ENCODE measurements around the gene CAST. TPM values are rescaled to one million over a fixed set of nuclear protein-coding genes. Genes with fewer than 3 reads are reported as not detected.

CAST gene
- total RNA-seq, 4 donors from 2014 or later, result 381 to 577 (median 400) TPM

DNA sequence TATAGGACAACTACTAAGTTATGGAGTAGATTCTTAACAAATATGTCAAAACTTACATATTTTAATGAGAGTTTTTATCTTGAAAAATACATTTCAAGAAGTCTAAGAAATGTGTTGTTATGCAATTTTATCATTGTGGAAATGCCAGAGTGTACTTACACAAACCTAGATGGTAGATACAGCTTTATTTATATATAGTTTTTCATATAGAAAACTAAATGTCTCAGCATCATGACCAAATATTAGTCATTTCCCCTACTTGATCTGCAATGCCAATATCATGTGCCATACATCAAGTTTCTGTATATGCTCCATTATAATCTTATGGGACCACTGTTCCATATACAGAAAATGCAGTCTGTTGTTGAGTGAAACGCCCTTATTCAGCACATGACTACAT, 28.7 kb downstream of the CAST start:
- TF ChIP-seq POLR2AphosphoS5 (IDR thresholded peaks at IDR 0.05) (no peak), POLR2A (IDR thresholded peaks at IDR 0.05) (no peak)
- TF ChIP-seq, protein P1, sequence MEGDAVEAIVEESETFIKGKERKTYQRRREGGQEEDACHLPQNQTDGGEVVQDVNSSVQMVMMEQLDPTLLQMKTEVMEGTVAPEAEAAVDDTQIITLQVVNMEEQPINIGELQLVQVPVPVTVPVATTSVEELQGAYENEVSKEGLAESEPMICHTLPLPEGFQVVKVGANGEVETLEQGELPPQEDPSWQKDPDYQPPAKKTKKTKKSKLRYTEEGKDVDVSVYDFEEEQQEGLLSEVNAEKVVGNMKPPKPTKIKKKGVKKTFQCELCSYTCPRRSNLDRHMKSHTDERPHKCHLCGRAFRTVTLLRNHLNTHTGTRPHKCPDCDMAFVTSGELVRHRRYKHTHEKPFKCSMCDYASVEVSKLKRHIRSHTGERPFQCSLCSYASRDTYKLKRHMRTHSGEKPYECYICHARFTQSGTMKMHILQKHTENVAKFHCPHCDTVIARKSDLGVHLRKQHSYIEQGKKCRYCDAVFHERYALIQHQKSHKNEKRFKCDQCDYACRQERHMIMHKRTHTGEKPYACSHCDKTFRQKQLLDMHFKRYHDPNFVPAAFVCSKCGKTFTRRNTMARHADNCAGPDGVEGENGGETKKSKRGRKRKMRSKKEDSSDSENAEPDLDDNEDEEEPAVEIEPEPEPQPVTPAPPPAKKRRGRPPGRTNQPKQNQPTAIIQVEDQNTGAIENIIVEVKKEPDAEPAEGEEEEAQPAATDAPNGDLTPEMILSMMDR (IDR thresholded peaks at IDR 0.05), result no peak
- Histone ChIP-seq H3K36me3 (peaks cover 5% of the 10 kb centered on the region), H3K27me3 (no peaks in the 10 kb centered on the region), H3K9me3 (no peaks in the 10 kb centered on the region), H3K27ac (no peak overlapping the region), H3K4me1 (peaks cover 10% of the 10 kb centered on the region), H3K4me3 (no peak overlapping the region)
- DNase-seq (ENCODE audit: low spot score in 2 of 2), result no peak
- 87% methylated on average over 1 of the region's 1 CpG for WGBS

DNA sequence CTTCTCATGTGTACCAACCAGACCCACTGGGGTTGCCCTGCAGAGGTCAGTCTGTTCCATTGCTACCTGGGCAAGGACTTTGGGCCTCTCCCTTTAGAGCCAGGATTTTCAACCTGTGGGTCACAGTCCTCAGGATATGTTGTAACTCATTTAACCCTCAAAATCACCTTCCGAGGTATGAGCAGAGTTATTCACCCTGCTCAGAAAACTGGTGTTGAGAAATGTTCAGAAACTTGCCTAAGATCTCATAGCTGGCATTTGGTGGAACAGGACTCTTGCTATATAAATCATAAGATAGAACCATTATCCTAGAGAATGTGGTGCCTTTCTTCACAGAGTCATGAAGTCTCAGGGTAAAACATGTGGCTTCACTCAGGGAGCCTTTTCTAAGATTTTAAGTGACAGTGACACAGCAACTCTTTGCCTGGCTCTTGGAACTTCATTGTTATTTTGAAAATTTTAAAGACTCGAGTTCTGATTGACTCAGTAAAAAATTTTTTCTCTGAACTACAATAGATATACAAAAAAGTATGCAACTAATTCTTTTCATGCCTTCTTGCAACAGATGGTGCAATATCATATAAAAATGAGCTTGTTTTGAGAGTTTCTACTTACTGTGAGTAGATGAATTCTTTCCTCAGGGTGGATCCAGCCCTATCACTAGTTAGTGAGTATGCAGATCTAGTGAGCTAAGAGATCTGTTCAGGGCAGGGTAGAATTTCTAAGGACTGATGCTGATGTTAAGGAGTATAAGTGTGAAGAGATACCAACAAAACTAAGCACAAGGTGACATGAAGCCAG, 29.5 kb downstream of the CAST start:
- Histone ChIP-seq H3K4me1 (peaks cover 10% of the 10 kb centered on the region), H3K27me3 (no peaks in the 10 kb centered on the region), H3K9me3 (no peaks in the 10 kb centered on the region), H3K27ac (peak overlapping the region; percentile 54), H3K36me3 (peaks cover 13% of the 10 kb centered on the region), H3K4me3 (no peak overlapping the region)
- DNase-seq (ENCODE audit: low spot score in 2 of 2), result no peak
- no peak for TF ChIP-seq POLR2AphosphoS5 (IDR thresholded peaks at IDR 0.05)
- no peak for TF ChIP-seq POLR2A (IDR thresholded peaks at IDR 0.05)
- TF ChIP-seq EP300 (IDR thresholded peaks at IDR 0.05), result no peak
- TF ChIP-seq, protein P1 (IDR thresholded peaks at IDR 0.05), result no peak
- WGBS, result 65% methylated on average over 2 of the region's 2 CpGs

DNA sequence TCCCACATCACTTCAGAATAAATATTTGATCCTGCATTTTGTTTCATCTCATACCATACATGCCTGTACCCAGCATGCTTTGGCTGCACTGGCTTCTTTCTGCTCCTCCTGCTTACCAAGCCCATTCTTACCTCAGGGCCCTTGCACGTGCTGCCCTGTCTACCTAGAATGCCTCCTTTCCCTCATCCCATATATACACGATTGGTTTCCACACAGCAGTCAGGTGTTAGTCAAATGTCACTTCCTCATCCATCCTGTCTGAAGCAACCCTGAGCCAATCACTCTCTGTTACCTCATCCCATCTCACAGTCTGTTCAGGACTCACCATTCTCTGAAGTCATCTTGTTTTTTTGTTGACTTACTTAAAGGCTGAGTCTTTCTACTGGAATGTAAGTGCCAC, 30.3 kb downstream of the CAST start:
- Histone ChIP-seq H3K4me3 (no peak overlapping the region), H3K27ac (peak overlapping the region; percentile 54), H3K4me1 (peaks cover 6% of the 10 kb centered on the region), H3K9me3 (no peaks in the 10 kb centered on the region), H3K36me3 (peaks cover 20% of the 10 kb centered on the region), H3K27me3 (no peaks in the 10 kb centered on the region)
- no peak for DNase-seq (ENCODE audit: low spot score in 2 of 2)
- TF ChIP-seq, protein P1 (IDR thresholded peaks at IDR 0.05), result no peak
- TF ChIP-seq POLR2AphosphoS5 (IDR thresholded peaks at IDR 0.05) (no peak), EP300 (IDR thresholded peaks at IDR 0.05) (no peak), POLR2A (IDR thresholded peaks at IDR 0.05) (no peak)
- 91% methylated on average over 2 of the region's 2 CpGs for WGBS

DNA sequence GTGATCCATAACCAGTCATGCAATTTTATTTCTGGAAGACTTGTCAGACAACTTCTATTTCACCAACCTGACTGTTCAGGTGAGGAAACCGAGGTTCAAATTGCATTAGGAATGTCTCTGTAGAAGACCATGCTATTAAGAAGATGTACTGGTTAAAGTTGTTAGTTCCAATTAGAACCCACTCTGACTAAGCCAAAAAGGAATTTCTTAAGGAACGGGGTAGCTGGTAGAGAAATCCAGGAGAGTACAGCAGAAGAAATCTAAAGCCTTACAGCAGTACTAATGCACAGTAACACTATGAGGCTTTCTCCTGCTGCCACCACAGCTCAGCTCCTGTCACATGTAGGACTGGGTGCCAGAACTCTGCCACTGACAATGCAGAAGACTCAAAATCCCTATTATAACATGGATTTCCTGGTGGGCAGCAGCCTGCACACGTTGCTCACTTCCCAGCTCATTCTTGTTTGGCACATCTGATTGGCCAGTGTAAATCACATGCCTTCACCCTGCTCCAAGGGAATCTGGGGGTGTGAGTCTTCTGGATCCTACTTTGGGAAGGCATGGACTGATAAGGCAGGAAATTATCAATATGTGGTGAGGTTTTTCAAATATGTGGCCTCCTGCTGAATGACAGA, 37.1 kb downstream of the CAST start:
- Histone ChIP-seq H3K27me3 (no peaks in the 10 kb centered on the region), H3K27ac (peak overlapping the region; percentile 91), H3K36me3 (peaks cover 43% of the 10 kb centered on the region), H3K9me3 (no peaks in the 10 kb centered on the region), H3K4me1 (peaks cover 44% of the 10 kb centered on the region), H3K4me3 (no peak overlapping the region)
- no peak for TF ChIP-seq POLR2AphosphoS5 (IDR thresholded peaks at IDR 0.05)
- TF ChIP-seq POLR2A (IDR thresholded peaks at IDR 0.05), result no peak
- TF ChIP-seq EP300 (IDR thresholded peaks at IDR 0.05), result no peak
- TF ChIP-seq, protein P1 (IDR thresholded peaks at IDR 0.05), result no peak
- WGBS, result 58% methylated on average over 3 of the region's 3 CpGs
- no peak for DNase-seq (ENCODE audit: low spot score in 2 of 2)

Measured in suprapubic skin (tissue), 4 donors.